Loucy (cell line): ENCODE results near the gene TUBB6.

ENCODE experiments used
- H2AFZ ChIP-seq: fragments of 200-600 bp; sonication (generic); 2 replicates; pipeline ENCODE4 v1.6.0; 2016; ENCODE audit warnings: antibody characterized with exemption, mild to moderate bottlenecking, low read length, moderate library complexity
- H3F3A ChIP-seq: fragments of 200-600 bp; 2 replicates; pipeline ENCODE4 v1.6.0; 2016; ENCODE audit warnings: antibody characterized with exemption, low read depth, mild to moderate bottlenecking
- H3K27me3 ChIP-seq: fragments of 200-600 bp; sonication (generic); 2 replicates; pipeline ENCODE4 v1.6.1; 2014; ENCODE audit warnings: low read length, mild to moderate bottlenecking; ENCODE audit not compliant: insufficient read depth, poor library complexity, severe bottlenecking
- H3K36me3 ChIP-seq: fragments of 200-600 bp; sonication (generic); 2 replicates; pipeline ENCODE4 v1.6.1; 2016; ENCODE audit warnings: low read length; ENCODE audit not compliant: insufficient read depth
- H3K4me1 ChIP-seq: fragments of 200-600 bp; sonication (generic); 2 replicates; pipeline ENCODE4 v1.5.1; 2014; ENCODE audit warnings: low read length, mild to moderate bottlenecking; ENCODE audit not compliant: insufficient read depth, poor library complexity, severe bottlenecking
- H3K4me2 ChIP-seq: fragments of 200-600 bp; sonication (generic); 2 replicates; pipeline ENCODE4 v1.6.0; 2014; ENCODE audit warnings: antibody characterized with exemption, low read length, low read depth, mild to moderate bottlenecking; ENCODE audit not compliant: poor library complexity, severe bottlenecking
- H3K4me3 ChIP-seq: fragments of 200-600 bp; sonication (generic); 2 replicates; pipeline ENCODE4 v1.5.1; 2014; ENCODE audit warnings: low read length, mild to moderate bottlenecking, mixed read lengths; ENCODE audit not compliant: poor library complexity, severe bottlenecking
- H3K79me2 ChIP-seq: fragments of 200-600 bp; sonication (generic); 2 replicates; pipeline ENCODE4 v1.6.1; 2014; ENCODE audit warnings: low read length; ENCODE audit not compliant: insufficient read depth
- H3K9ac ChIP-seq: fragments of 200-600 bp; sonication (generic); 2 replicates; pipeline ENCODE4 v1.6.0; 2014; ENCODE audit warnings: mild to moderate bottlenecking, low read depth, low read length, moderate library complexity; ENCODE audit not compliant: poor library complexity, severe bottlenecking
- H3K9me2 ChIP-seq: fragments of 200-600 bp; sonication (generic); replicated peaks from 2 replicates; pipeline ENCODE4 v1.6.1; 2016; ENCODE audit warnings: low read depth, low read length, mixed read lengths
- H3K9me3 ChIP-seq: fragments of 200-600 bp; sonication (generic); 2 replicates; pipeline ENCODE4 v1.6.1; 2014; ENCODE audit warnings: mild to moderate bottlenecking, antibody characterized with exemption, low read length, low read depth; ENCODE audit not compliant: insufficient read depth
- H4K20me1 ChIP-seq: fragments of 200-600 bp; sonication (generic); 2 replicates; pipeline ENCODE4 v1.6.0; 2014; ENCODE audit warnings: antibody characterized with exemption, low read length, mild to moderate bottlenecking; ENCODE audit not compliant: insufficient read depth, poor library complexity, severe bottlenecking
- CTCF ChIP-seq: fragments of 200-600 bp; sonication (generic); conservative IDR thresholded peaks from 2 replicates; pipeline ENCODE4 v1.5.1; 2014; ENCODE audit warnings: mild to moderate bottlenecking, antibody characterized with exemption, low read length
- EZH2phosphoT487 ChIP-seq: fragments of 200-600 bp; IDR thresholded peaks from 2 replicates; pipeline ENCODE4 v1.6.1; 2018; ENCODE audit warnings: antibody characterized with exemption, mild to moderate bottlenecking, moderate library complexity, borderline replicate concordance

Gene TUBB6

GRCh38 chr18:12338382-12338781 lies 30.3 kb downstream of the TUBB6 start:
- no peak for TF ChIP-seq EZH2phosphoT487
- no peak for TF ChIP-seq CTCF
- no peaks in the 10 kb centered on the region for H3F3A ChIP-seq
- H3K27me3 ChIP-seq: no peaks in the 10 kb centered on the region
- H3K4me2 ChIP-seq: no peak overlapping the region
- no peaks in the 10 kb centered on the region for H3K4me1 ChIP-seq
- H4K20me1 ChIP-seq: no peaks in the 10 kb centered on the region
- H3K9me2 ChIP-seq: no peaks in the 10 kb centered on the region
- no peaks in the 10 kb centered on the region for H3K9me3 ChIP-seq
- no peak overlapping the region for H2AFZ ChIP-seq
- H3K9ac ChIP-seq: no peak overlapping the region
- no peak overlapping the region for H3K4me3 ChIP-seq
- peaks cover 58% of the 10 kb centered on the region; the same call in 1 of the 2 replicates for H3K36me3 ChIP-seq
- H3K79me2 ChIP-seq: no peaks in the 10 kb centered on the region

- Histone ChIP-seq H3K4me3 (no peak overlapping the region), H3K4me1 (no peaks in the 10 kb centered on the region), H3F3A (no peaks in the 10 kb centered on the region), H3K4me2 (no peak overlapping the region), H3K79me2 (no peaks in the 10 kb centered on the region), H3K27me3 (no peaks in the 10 kb centered on the region), H3K9ac (no peak overlapping the region), H4K20me1 (no peaks in the 10 kb centered on the region), H3K36me3 (peaks cover 71% of the 10 kb centered on the region; the same call in 1 of the 2 replicates), H2AFZ (no peak overlapping the region), H3K9me2 (no peaks in the 10 kb centered on the region), H3K9me3 (no peaks in the 10 kb centered on the region)
- TF ChIP-seq EZH2phosphoT487: no peak
- TF ChIP-seq CTCF: no peak
Observed at GRCh38 chr18:12340945-12341660, 33.1 kb downstream of the TUBB6 start.

- no peak overlapping the region for H3K9ac ChIP-seq
- H3K9me2 ChIP-seq: no peaks in the 10 kb centered on the region
- no peak overlapping the region for H3K4me2 ChIP-seq
- H3K9me3 ChIP-seq: no peaks in the 10 kb centered on the region
- no peaks in the 10 kb centered on the region for H3K27me3 ChIP-seq
- H3K4me1 ChIP-seq: no peaks in the 10 kb centered on the region
- no peaks in the 10 kb centered on the region for H3K79me2 ChIP-seq
- no peak overlapping the region for H3K4me3 ChIP-seq
- H3F3A ChIP-seq: no peaks in the 10 kb centered on the region
- peaks cover 77% of the 10 kb centered on the region; the same call in 1 of the 2 replicates for H3K36me3 ChIP-seq
- TF ChIP-seq EZH2phosphoT487: no peak
- TF ChIP-seq CTCF: no peak
- no peak overlapping the region for H2AFZ ChIP-seq
- no peaks in the 10 kb centered on the region for H4K20me1 ChIP-seq
Observed at GRCh38 chr18:12342661-12343060, 34.6 kb downstream of the TUBB6 start.
